Measurements from ENCODE around the gene EFHC1. TPM values are rescaled to one million over a fixed set of nuclear protein-coding genes. Genes with fewer than 3 reads are reported as not detected.
A peak's percentile ranks its signal among the peaks of the same experiment; 100 is the strongest.

Gene EFHC1
- total and polyA plus RNA-seq, 8 donors, result 7.2 to 54.3 (median 35.5) TPM

DNA sequence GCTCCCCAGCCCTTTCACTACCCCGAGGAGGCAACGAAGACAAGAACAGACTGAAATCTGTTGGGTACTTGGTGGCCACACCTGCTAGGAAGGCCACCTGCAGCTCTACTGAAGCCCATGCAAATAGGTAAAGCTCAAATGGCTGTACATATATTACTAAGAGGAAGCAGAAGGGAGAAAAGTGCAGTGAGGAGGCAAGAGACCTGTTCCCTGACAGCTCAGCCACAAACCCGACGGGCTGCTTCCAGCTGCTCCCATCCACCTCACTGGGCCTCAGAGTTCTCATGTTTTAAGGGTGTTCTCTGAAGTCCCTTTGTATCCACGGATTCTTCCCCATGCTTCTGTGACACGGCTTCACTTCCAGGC is 132.1 kb downstream of the EFHC1 start:
- H3K4me3 ChIP-seq, result peak overlapping the region; percentile 2 to 16 (median 13)
- 21 to 39% (median 27%) methylated on average over 6 of the region's 6 CpGs for WGBS, 5 donors
- H3K27ac ChIP-seq, result peak overlapping the region; percentile 51 to 81 (median 72)
- TF ChIP-seq EP300 (IDR thresholded peaks at IDR 0.05), result no peak
- TF ChIP-seq, protein P1, sequence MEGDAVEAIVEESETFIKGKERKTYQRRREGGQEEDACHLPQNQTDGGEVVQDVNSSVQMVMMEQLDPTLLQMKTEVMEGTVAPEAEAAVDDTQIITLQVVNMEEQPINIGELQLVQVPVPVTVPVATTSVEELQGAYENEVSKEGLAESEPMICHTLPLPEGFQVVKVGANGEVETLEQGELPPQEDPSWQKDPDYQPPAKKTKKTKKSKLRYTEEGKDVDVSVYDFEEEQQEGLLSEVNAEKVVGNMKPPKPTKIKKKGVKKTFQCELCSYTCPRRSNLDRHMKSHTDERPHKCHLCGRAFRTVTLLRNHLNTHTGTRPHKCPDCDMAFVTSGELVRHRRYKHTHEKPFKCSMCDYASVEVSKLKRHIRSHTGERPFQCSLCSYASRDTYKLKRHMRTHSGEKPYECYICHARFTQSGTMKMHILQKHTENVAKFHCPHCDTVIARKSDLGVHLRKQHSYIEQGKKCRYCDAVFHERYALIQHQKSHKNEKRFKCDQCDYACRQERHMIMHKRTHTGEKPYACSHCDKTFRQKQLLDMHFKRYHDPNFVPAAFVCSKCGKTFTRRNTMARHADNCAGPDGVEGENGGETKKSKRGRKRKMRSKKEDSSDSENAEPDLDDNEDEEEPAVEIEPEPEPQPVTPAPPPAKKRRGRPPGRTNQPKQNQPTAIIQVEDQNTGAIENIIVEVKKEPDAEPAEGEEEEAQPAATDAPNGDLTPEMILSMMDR (IDR thresholded peaks at IDR 0.05), result no peak
- no peak for TF ChIP-seq POLR2A (IDR thresholded peaks at IDR 0.05)
- no peak for TF ChIP-seq POLR2AphosphoS5 (IDR thresholded peaks at IDR 0.05)
- H3K9me3 ChIP-seq, result no peaks in the 10 kb centered on the region
- H3K36me3 ChIP-seq, result no peaks in the 10 kb centered on the region
- no peaks in the 10 kb centered on the region for H3K27me3 ChIP-seq
- intact Hi-C loops (cut with DNase I; ENCODE audit: low total_unique reads), result no loop called here
- DNase-seq, result peak in 1 of 2 donors; percentile 49
- peaks cover 36 to 89% (median 64%) of the 10 kb centered on the region in 4 donors for H3K4me1 ChIP-seq

DNA sequence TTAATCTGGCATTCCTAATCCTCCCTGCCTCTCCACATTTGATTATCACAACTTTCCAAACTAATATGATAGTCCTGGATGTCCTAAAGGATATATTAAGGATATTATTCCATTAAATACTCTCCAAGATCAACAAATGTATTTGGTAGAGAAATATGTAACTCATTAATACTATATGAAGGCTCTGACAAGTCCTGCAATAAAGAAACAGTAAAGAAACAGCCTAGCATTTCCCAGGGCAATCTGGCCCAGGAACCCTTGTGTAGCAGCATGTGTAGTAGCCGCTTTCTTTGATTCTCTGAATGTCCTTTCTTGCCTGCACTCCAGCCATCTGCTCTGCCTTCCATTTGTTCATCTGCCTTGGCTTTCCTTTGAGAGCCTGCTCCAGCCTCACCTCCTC is 133.0 kb downstream of the EFHC1 start:
- no peak for DNase-seq
- intact Hi-C loops (cut with DNase I; ENCODE audit: low total_unique reads), result no loop called here
- Histone ChIP-seq H3K9me3 (no peaks in the 10 kb centered on the region), H3K27ac (peak overlapping the region in 1 of 5 donors; percentile 72), H3K36me3 (no peaks in the 10 kb centered on the region), H3K27me3 (no peaks in the 10 kb centered on the region), H3K4me3 (no peak overlapping the region), H3K4me1 (peaks cover 32 to 89% (median 62%) of the 10 kb centered on the region in 4 donors)
- TF ChIP-seq POLR2A (IDR thresholded peaks at IDR 0.05), result no peak
- TF ChIP-seq, protein P1 (IDR thresholded peaks at IDR 0.05), result no peak
- TF ChIP-seq POLR2AphosphoS5 (IDR thresholded peaks at IDR 0.05), result no peak
- TF ChIP-seq EP300 (IDR thresholded peaks at IDR 0.05), result no peak
- WGBS, 5 donors, result 94 to 100% (median 100%) methylated on average over 1 of the region's 1 CpG

DNA sequence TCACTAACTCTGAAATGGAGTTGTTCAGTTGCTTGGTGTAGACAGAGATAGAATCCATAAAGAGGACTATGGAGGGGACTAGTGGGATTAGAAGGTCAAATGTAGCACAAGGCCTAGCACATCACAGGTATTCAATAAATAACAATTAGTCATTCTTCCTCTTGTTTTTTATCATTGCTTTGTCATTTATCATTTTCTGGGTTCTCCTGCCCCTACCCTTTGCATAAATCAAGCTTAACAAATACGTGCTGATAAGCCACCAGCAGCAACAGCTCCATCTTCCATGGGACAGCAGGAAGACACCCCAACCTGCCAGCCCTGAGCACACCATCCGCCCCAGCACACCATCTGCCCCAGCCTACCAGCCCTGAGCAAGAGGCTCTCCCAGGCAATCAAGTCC is 133.6 kb downstream of the EFHC1 start:
- DNase-seq, result no peak
- H3K36me3 ChIP-seq, result no peaks in the 10 kb centered on the region
- intact Hi-C loops (cut with DNase I; ENCODE audit: low total_unique reads), result no loop called here
- H3K9me3 ChIP-seq, result no peaks in the 10 kb centered on the region
- H3K4me3 ChIP-seq, result no peak overlapping the region
- no peak overlapping the region for H3K27ac ChIP-seq
- H3K27me3 ChIP-seq, result no peaks in the 10 kb centered on the region
- TF ChIP-seq POLR2A (IDR thresholded peaks at IDR 0.05) (no peak), EP300 (IDR thresholded peaks at IDR 0.05) (no peak), POLR2AphosphoS5 (IDR thresholded peaks at IDR 0.05) (no peak)
- TF ChIP-seq, protein P1 (IDR thresholded peaks at IDR 0.05), result no peak
- 73 to 89% (median 83%) methylated on average over 2 of the region's 2 CpGs for WGBS, 5 donors
- H3K4me1 ChIP-seq, result peaks cover 32 to 89% (median 59%) of the 10 kb centered on the region in 4 donors

DNA sequence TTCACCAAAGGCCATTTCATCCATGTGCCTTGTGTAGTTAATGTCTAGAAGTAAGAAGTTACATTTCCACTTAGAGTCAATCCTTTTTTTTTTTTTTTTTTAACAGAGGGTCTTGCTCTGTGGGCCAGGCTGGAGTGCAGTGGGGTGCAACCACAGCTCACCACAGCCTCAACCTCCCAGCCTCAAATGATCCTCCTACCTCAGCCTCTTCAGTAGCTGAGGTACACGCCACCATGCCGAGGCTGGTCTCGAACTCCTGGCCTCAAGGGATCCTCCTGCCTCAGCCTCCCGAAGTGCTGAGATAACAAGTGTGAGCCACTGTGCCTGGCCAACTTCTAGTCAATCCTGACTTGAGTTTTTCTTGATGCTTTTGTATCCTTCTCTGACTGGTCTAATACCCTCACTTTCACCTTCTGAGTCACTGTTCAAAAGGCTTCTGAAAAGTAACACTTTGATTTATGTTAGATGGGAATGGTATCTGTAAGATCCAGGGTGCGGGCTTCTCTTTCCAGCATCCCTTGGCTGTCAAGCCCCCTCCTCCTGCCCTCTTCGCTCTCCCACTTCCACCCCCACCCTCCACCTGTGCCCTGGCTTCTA is 134.6 kb downstream of the EFHC1 start:
- Histone ChIP-seq H3K27me3 (no peaks in the 10 kb centered on the region), H3K27ac (peak overlapping the region in 1 of 5 donors; percentile 6), H3K4me3 (no peak overlapping the region), H3K4me1 (peaks cover 31 to 85% (median 53%) of the 10 kb centered on the region in 4 donors), H3K9me3 (no peaks in the 10 kb centered on the region), H3K36me3 (no peaks in the 10 kb centered on the region)
- intact Hi-C loops (cut with DNase I; ENCODE audit: low total_unique reads), result no loop called here
- TF ChIP-seq POLR2A (IDR thresholded peaks at IDR 0.05) (no peak), EP300 (IDR thresholded peaks at IDR 0.05) (no peak), POLR2AphosphoS5 (IDR thresholded peaks at IDR 0.05) (no peak)
- TF ChIP-seq, protein P1 (IDR thresholded peaks at IDR 0.05), result no peak
- no peak for DNase-seq
- WGBS, 5 donors, result 89 to 98% (median 94%) methylated on average over 6 of the region's 6 CpGs
